ENCODE measurements around the gene PHKA1. TPM values are rescaled to one million over a fixed set of nuclear protein-coding genes. Genes with fewer than 3 reads are reported as not detected.

The PHKA1 gene
- total RNA-seq, 1 experiment from 2014 or later = 10.5 TPM

- ChIA-PET CTCF (interaction anchor here (0.7 kb wide), 1 partner anchor 235 kb away, joined by 9 read pairs; no protein-coding TSS in a partner anchor), POLR2A (ENCODE audit: low non-redundant PET) (no interaction called here)
- TF ChIP-seq EZH2 (IDR thresholded peaks at IDR 0.05; ENCODE audit: borderline replicate concordance, low read depth, low read length, poor library complexity, severe bottlenecking) (no peak), CTCF (conservative IDR thresholded peaks at IDR 0.05; ENCODE audit: low read depth, low read length) (no peak)
- no peak for DNase-seq (ENCODE audit: low spot score)
- Histone ChIP-seq H3K36me3 (ENCODE audit: insufficient read depth, low read length, poor library complexity, severe bottlenecking) (no peaks in the 10 kb centered on the region), H3K27me3 (replicated peaks; ENCODE audit: insufficient read depth, low read depth, low read length, poor library complexity) (no peaks in the 10 kb centered on the region), H3K4me1 (ENCODE audit: insufficient read depth, low read length, poor library complexity, severe bottlenecking) (no peaks in the 10 kb centered on the region), H3K9me3 (ENCODE audit: low read depth, low read length, poor library complexity, severe bottlenecking) (no peaks in the 10 kb centered on the region), H3K27ac (ENCODE audit: low read depth, low read length, poor library complexity, severe bottlenecking) (no peak overlapping the region), H3K4me3 (ENCODE audit: low read depth, low read length, poor library complexity, severe bottlenecking) (no peak overlapping the region)
- intact Hi-C loops (cut with micrococcal nuclease; ENCODE audit: unreplicated experiment) = no loop called here
- no TSS peak for BruUV-seq (replicated peaks)
These were observed 181.7 kb downstream of the PHKA1 start for GRCh38 chrX:72532366-72532765.

Other genes starting within 250 kb of the PHKA1 start
- 26.0 and 30.6 TPM in 2 replicates for gene HDAC8, start 141.5 kb downstream of the PHKA1 start, total RNA-seq (2021)
- gene DMRTC1B, start 62.6 kb upstream of the PHKA1 start, total RNA-seq (2021) = not detected in 2 replicates
- gene FAM236B, start 68.4 kb upstream of the PHKA1 start, total RNA-seq (2021) = not detected in 2 replicates
- gene FAM236D, start 93.9 kb upstream of the PHKA1 start, total RNA-seq (2021) = not detected in 2 replicates
- gene FAM236C, start 198.3 kb upstream of the PHKA1 start, total RNA-seq (2021) = not detected in 2 replicates
- gene FAM236A, start 223.9 kb upstream of the PHKA1 start, total RNA-seq (2021) = not detected in 2 replicates
- not detected in 2 replicates for gene DMRTC1, start 229.5 kb upstream of the PHKA1 start, total RNA-seq (2021)

Measured in A673 (cell line).